HCT116 (cell line): ENCODE measurements around the gene LRIT2. TPM values are rescaled to one million over a fixed set of nuclear protein-coding genes. Genes with fewer than 3 reads are reported as not detected.

Experiments used
- ATAC-seq: fragments of 200-7000 bp; cut with Tn5 transposase; 2 replicates; pipeline ENCODE4 v1.9.1; 2020; ENCODE audit warnings: mild to moderate bottlenecking, moderate library complexity
- BruUV-seq: library from RNA; stranded (reverse); fragments of 400-500 nt; replicated peaks from 2 replicates; lab custom pipeline; 2021; lab: Mats Ljungman, UMichigan
- CTCF ChIA-PET: fragments of 300-600 bp; sonication (Branson Sonifier 250); formaldehyde crosslinking; loops from one replicate; lab custom pipeline; 2021; ENCODE audit warnings: antibody characterized with exemption; lab: Charles Lee
- POLR2A ChIA-PET: fragments of 300-600, 350-600 bp; sonication (Branson Sonifier 250); formaldehyde crosslinking; loops from one replicate; lab custom pipeline; 2021; ENCODE audit warnings: antibody characterized with exemption; lab: Charles Lee
- RAD21 ChIA-PET, 2 experiments: fragments of 300-600 bp; sonication (Branson Sonifier 250); formaldehyde crosslinking; loops; one replicate each; lab custom pipeline; 2023; ENCODE audit warnings: low total read pairs in 2 of 2; ENCODE audit not compliant: uncharacterized antibody in 2 of 2, unreplicated experiment in 2 of 2, low non-redundant PET in 1 of 2; lab: Charles Lee
- DNase-seq: peaks from one replicate; pipeline ENCODE4 v3.0.0-alpha.2; 2010; ENCODE audit warnings: low read depth, low spot score
- H2AFZ ChIP-seq: fragments of 200-600 bp; shearing (Covaris generic), sonication (generic); 2 replicates; pipeline ENCODE4 v1.6.1; 2017; ENCODE audit warnings: low read depth, mixed run types, mixed read lengths, antibody characterized with exemption, low read length; ENCODE audit not compliant: poor library complexity, severe bottlenecking
- H3K27ac ChIP-seq: 2 replicates; pipeline ENCODE4 v1.5.1; 2012; ENCODE audit warnings: low read depth, low read length
- H3K27me3 ChIP-seq: fragments of 200-600 bp; sonication (generic); 2 replicates; pipeline ENCODE4 v1.6.1; 2016; ENCODE audit warnings: mixed run types, low read length, mixed read lengths; ENCODE audit not compliant: insufficient read depth
- H3K36me3 ChIP-seq, 2 experiments: fragments of 200-500 bp in 1 of 2; fragments of 200-600 bp in 1 of 2; sonication (Bioruptor generic) in 1 of 2; sonication (generic) in 1 of 2; 2 replicates each; pipeline versions ENCODE4 v1.5.1 to v1.6.1; 2014 to 2016; ENCODE audit warnings: low read length in 2 of 2, inconsistent platforms in 1 of 2, mixed read lengths in 1 of 2, mixed run types in 1 of 2; ENCODE audit not compliant: insufficient read depth in 2 of 2, control insufficient read depth in 1 of 2
- H3K4me1 ChIP-seq, 2 experiments: fragments of 200-600 bp in 1 of 2; sonication (generic) in 1 of 2; 2 replicates each; pipeline versions ENCODE4 v1.5.1 to v1.6.1; 2012 to 2017; ENCODE audit warnings: low read length in 2 of 2, inconsistent platforms in 1 of 2, mild to moderate bottlenecking in 1 of 2, mixed read lengths in 1 of 2, mixed run types in 1 of 2, moderate library complexity in 1 of 2; ENCODE audit not compliant: insufficient read depth in 2 of 2, control insufficient read depth in 1 of 2
- H3K4me2 ChIP-seq: fragments of 200-600 bp; sonication (generic); 2 replicates; pipeline ENCODE4 v1.6.1; 2017; ENCODE audit warnings: mixed run types, low read length, mixed read lengths
- H3K4me3 ChIP-seq, 2 experiments: fragments of 200-600 bp in 1 of 2; sonication (generic) in 1 of 2; replicated peaks in 1 of 2; 2 replicates each; pipeline ENCODE4 v1.5.1; 2011 to 2016; ENCODE audit warnings: low read length in 2 of 2, control low read depth in 1 of 2, low read depth in 1 of 2, mild to moderate bottlenecking in 1 of 2, mixed read lengths in 1 of 2, mixed run types in 1 of 2
- H3K79me2 ChIP-seq: fragments of 200-600 bp; sonication (generic); 2 replicates; pipeline ENCODE4 v1.6.1; 2017; ENCODE audit warnings: mild to moderate bottlenecking, mixed run types, low read length, moderate library complexity, mixed read lengths; ENCODE audit not compliant: insufficient read depth
- H3K9ac ChIP-seq: fragments of 200-600 bp; sonication (generic); 2 replicates; pipeline ENCODE4 v1.6.1; 2016; ENCODE audit warnings: low read length, mixed read lengths
- H3K9me2 ChIP-seq: fragments of 200-600 bp; sonication (generic), shearing (Covaris generic); 2 replicates; pipeline ENCODE4 v1.6.1; 2017; ENCODE audit warnings: mixed run types, mild to moderate bottlenecking, moderate library complexity; ENCODE audit not compliant: insufficient read depth
- H3K9me3 ChIP-seq, 2 experiments: fragments of 200-500 bp in 1 of 2; fragments of 200-600 bp in 1 of 2; sonication (Bioruptor generic) in 1 of 2; sonication (generic) in 1 of 2; 2 replicates each; pipeline ENCODE4 v1.6.1; 2014 to 2017; ENCODE audit warnings: low read length in 2 of 2, mixed read lengths in 2 of 2, inconsistent platforms in 1 of 2, low read depth in 1 of 2, mild to moderate bottlenecking in 1 of 2, mixed run types in 1 of 2, moderate library complexity in 1 of 2; ENCODE audit not compliant: control insufficient read depth in 1 of 2, insufficient read depth in 1 of 2
- H4K20me1 ChIP-seq: fragments of 200-600 bp; sonication (generic), shearing (Covaris generic); 2 replicates; pipeline ENCODE4 v1.6.1; 2017; ENCODE audit warnings: mixed run types, mild to moderate bottlenecking, moderate library complexity; ENCODE audit not compliant: insufficient read depth
- EGR1 ChIP-seq: IDR thresholded peaks from 2 replicates; pipeline ENCODE4 v1.6.1; 2012; ENCODE audit warnings: low read depth
- ELF1 ChIP-seq: IDR thresholded peaks from 2 replicates; pipeline ENCODE4 v1.6.1; 2012; ENCODE audit warnings: low read depth, borderline replicate concordance
- FOSL1 ChIP-seq: IDR thresholded peaks from 2 replicates; pipeline ENCODE4 v1.6.1; 2012; ENCODE audit warnings: low read depth
- JUND ChIP-seq: IDR thresholded peaks from 2 replicates; pipeline ENCODE4 v1.6.1; 2012
- POLR2A ChIP-seq: IDR thresholded peaks from 2 replicates; pipeline ENCODE4 v1.7.0; 2011; ENCODE audit warnings: borderline replicate concordance; ENCODE audit not compliant: insufficient read depth, insufficient read length; ENCODE audit errors: extremely low read depth
- POLR2AphosphoS5 ChIP-seq: IDR thresholded peaks from 2 replicates; pipeline ENCODE4 v1.6.1; 2011; ENCODE audit warnings: mild to moderate bottlenecking, low read depth, low read length, moderate library complexity
- RAD21 ChIP-seq: IDR thresholded peaks from 2 replicates; pipeline ENCODE4 v1.6.1; 2012; ENCODE audit warnings: low read depth, mild to moderate bottlenecking
- intact Hi-C: fragments of 100-400 bp; cut with micrococcal nuclease; formaldehyde crosslinking; loops from 2 replicates; pipeline ENCODE4 v1.10.0; 2022
- total RNA-seq: library from RNA; stranded (reverse); gene quantifications from one replicate; pipeline ENCODE4 v1.2.1, GENCODE V29; 2021; ENCODE audit not compliant: unreplicated experiment
- TF ChIP-seq, protein P1 (sequence below): IDR thresholded peaks from 2 replicates; pipeline ENCODE4 v1.6.1; 2012
- TF ChIP-seq, protein P2 (sequence below): IDR thresholded peaks from 2 replicates; pipeline ENCODE4 v1.6.1; 2011; ENCODE audit warnings: mild to moderate bottlenecking, low read length, moderate library complexity; ENCODE audit not compliant: insufficient replicate concordance; ENCODE audit errors: extremely low read depth
- TF ChIP-seq, protein P3 (sequence below), 3 experiments: fragments of 200-600 bp in 1 of 3; sonication (generic) in 1 of 3; IDR thresholded peaks in 2 of 3; conservative IDR thresholded peaks in 1 of 3; 2 replicates each; pipeline ENCODE4 v1.5.1; 2012 to 2017; ENCODE audit warnings: low read depth in 2 of 3, low read length in 2 of 3, antibody characterized with exemption in 1 of 3, borderline replicate concordance in 1 of 3, control low read depth in 1 of 3, mild to moderate bottlenecking in 1 of 3, mixed read lengths in 1 of 3, mixed run types in 1 of 3, moderate library complexity in 1 of 3; ENCODE audit not compliant: insufficient read depth in 1 of 3
- TF ChIP-seq, protein P4 (sequence below): IDR thresholded peaks from 2 replicates; pipeline ENCODE4 v1.6.1; 2012; ENCODE audit warnings: low read depth

The LRIT2 gene
- total RNA-seq, 1 experiment from 2014 or later: not detected

DNA sequence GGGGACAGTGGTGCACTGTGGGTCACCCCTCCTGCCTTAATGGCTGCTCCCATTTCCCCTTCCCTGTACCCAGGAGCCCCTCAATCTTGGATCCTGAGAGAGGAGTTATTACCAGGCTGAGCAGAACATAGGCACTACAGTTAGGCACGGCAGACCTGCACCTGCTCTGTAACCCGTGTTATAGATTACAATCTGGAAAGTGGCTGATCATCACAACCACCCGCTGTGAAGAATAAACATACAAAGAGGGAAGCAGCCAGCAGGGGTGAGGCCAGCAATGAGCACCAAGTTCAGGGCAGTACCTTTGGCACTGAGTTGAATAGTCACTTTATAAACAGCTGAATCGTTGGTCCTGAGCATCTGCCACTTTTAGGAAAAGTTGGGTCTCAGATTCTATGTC is 29.3 kb downstream of the LRIT2 start:
- no peaks in the 10 kb centered on the region for H3K4me1 ChIP-seq
- BruUV-seq: no TSS peak
- CTCF ChIA-PET: no interaction called here
- TF ChIP-seq JUND (no peak), ELF1 (no peak), FOSL1 (no peak), RAD21 (no peak), POLR2A (no peak)
- TF ChIP-seq, protein P1, sequence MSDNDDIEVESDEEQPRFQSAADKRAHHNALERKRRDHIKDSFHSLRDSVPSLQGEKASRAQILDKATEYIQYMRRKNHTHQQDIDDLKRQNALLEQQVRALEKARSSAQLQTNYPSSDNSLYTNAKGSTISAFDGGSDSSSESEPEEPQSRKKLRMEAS: no peak
- TF ChIP-seq, all 23 proteins: peak for 0
- no peaks in the 10 kb centered on the region for H3K9me3 ChIP-seq
- POLR2A ChIA-PET: no interaction called here
- H3K9ac ChIP-seq: no peak overlapping the region
- H3K36me3 ChIP-seq: no peaks in the 10 kb centered on the region
- H3K27me3 ChIP-seq: peaks cover 19% of the 10 kb centered on the region
- no peaks in the 10 kb centered on the region for H4K20me1 ChIP-seq
- intact Hi-C loops: no loop called here
- no peak overlapping the region for H3K4me3 ChIP-seq
- H3K79me2 ChIP-seq: no peaks in the 10 kb centered on the region
- no peak overlapping the region for H3K4me2 ChIP-seq
- ATAC-seq (peak; percentile 28), DNase-seq (no peak)
- no peaks in the 10 kb centered on the region for H3K9me2 ChIP-seq
- RAD21 ChIA-PET: no interaction called here
- H2AFZ ChIP-seq: no peak overlapping the region
- no peak overlapping the region for H3K27ac ChIP-seq

DNA sequence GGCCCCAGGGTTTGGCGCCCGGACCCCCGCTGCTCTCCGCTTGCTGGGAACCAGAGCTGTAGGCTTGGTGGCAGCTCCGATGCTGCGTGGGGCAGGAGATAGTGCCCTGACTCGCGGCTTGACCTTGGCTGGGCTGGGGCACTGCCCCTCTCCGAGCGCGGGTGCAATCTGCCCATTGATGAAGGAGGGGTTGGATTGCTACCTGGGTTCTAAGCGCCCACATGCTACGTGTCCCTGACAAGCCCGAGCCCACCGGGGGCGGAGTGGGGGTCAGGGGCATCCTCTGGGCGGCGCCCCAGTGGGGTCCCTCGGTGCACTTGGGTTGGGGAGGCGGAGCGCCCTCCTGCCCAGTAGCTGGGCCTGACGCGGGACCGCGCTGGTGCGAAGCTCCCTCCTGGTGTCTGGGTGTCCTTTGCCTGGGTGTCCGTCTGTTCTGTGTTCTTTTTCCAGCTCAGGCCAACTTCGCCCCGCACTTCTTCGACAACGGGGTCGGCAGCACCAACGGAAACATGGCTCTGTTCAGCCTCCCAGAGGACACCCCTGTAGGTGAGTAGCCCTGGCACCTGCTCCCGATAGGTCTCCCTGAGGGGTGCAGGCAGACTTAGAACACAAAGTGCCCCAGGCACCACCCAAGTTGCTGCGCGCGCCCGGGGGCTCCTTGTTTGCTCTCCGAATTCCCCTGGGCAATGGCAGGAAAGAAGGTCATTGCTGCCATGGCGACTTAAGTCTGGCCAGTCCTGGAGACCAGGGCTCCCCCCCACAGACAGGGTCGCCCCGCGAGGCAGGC is 30.1 kb downstream of the LRIT2 start:
- Histone ChIP-seq H3K9ac (no peak overlapping the region), H3K36me3 (no peaks in the 10 kb centered on the region), H3K27me3 (peaks cover 19% of the 10 kb centered on the region), H3K4me3 (no peak overlapping the region), H3K4me1 (no peaks in the 10 kb centered on the region), H3K27ac (no peak overlapping the region), H2AFZ (no peak overlapping the region), H3K79me2 (no peaks in the 10 kb centered on the region), H3K9me2 (no peaks in the 10 kb centered on the region), H3K4me2 (no peak overlapping the region), H4K20me1 (no peaks in the 10 kb centered on the region), H3K9me3 (no peaks in the 10 kb centered on the region)
- ATAC-seq (no peak), DNase-seq (no peak)
- BruUV-seq: no TSS peak
- ChIA-PET RAD21 (no interaction called here), CTCF (no interaction called here), POLR2A (no interaction called here)
- intact Hi-C loops: no loop called here
- TF ChIP-seq, protein P2, sequence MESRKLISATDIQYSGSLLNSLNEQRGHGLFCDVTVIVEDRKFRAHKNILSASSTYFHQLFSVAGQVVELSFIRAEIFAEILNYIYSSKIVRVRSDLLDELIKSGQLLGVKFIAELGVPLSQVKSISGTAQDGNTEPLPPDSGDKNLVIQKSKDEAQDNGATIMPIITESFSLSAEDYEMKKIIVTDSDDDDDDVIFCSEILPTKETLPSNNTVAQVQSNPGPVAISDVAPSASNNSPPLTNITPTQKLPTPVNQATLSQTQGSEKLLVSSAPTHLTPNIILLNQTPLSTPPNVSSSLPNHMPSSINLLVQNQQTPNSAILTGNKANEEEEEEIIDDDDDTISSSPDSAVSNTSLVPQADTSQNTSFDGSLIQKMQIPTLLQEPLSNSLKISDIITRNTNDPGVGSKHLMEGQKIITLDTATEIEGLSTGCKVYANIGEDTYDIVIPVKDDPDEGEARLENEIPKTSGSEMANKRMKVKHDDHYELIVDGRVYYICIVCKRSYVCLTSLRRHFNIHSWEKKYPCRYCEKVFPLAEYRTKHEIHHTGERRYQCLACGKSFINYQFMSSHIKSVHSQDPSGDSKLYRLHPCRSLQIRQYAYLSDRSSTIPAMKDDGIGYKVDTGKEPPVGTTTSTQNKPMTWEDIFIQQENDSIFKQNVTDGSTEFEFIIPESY: no peak
- TF ChIP-seq POLR2AphosphoS5 (no peak), ELF1 (no peak), FOSL1 (no peak), EGR1 (no peak), RAD21 (no peak)
- TF ChIP-seq, protein P3, sequence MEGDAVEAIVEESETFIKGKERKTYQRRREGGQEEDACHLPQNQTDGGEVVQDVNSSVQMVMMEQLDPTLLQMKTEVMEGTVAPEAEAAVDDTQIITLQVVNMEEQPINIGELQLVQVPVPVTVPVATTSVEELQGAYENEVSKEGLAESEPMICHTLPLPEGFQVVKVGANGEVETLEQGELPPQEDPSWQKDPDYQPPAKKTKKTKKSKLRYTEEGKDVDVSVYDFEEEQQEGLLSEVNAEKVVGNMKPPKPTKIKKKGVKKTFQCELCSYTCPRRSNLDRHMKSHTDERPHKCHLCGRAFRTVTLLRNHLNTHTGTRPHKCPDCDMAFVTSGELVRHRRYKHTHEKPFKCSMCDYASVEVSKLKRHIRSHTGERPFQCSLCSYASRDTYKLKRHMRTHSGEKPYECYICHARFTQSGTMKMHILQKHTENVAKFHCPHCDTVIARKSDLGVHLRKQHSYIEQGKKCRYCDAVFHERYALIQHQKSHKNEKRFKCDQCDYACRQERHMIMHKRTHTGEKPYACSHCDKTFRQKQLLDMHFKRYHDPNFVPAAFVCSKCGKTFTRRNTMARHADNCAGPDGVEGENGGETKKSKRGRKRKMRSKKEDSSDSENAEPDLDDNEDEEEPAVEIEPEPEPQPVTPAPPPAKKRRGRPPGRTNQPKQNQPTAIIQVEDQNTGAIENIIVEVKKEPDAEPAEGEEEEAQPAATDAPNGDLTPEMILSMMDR (IDR thresholded peaks at IDR 0.05 in 2 of 3, conservative IDR thresholded peaks at IDR 0.05 in 1 of 3; ENCODE audit: borderline replicate concordance in 1 of 3, insufficient read depth in 1 of 3, low read depth in 2 of 3, low read length in 2 of 3): no peak
- TF ChIP-seq, protein P4, sequence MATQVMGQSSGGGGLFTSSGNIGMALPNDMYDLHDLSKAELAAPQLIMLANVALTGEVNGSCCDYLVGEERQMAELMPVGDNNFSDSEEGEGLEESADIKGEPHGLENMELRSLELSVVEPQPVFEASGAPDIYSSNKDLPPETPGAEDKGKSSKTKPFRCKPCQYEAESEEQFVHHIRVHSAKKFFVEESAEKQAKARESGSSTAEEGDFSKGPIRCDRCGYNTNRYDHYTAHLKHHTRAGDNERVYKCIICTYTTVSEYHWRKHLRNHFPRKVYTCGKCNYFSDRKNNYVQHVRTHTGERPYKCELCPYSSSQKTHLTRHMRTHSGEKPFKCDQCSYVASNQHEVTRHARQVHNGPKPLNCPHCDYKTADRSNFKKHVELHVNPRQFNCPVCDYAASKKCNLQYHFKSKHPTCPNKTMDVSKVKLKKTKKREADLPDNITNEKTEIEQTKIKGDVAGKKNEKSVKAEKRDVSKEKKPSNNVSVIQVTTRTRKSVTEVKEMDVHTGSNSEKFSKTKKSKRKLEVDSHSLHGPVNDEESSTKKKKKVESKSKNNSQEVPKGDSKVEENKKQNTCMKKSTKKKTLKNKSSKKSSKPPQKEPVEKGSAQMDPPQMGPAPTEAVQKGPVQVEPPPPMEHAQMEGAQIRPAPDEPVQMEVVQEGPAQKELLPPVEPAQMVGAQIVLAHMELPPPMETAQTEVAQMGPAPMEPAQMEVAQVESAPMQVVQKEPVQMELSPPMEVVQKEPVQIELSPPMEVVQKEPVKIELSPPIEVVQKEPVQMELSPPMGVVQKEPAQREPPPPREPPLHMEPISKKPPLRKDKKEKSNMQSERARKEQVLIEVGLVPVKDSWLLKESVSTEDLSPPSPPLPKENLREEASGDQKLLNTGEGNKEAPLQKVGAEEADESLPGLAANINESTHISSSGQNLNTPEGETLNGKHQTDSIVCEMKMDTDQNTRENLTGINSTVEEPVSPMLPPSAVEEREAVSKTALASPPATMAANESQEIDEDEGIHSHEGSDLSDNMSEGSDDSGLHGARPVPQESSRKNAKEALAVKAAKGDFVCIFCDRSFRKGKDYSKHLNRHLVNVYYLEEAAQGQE: no peak
